Erythroblast (primary cell): ENCODE results near the gene LRFN2.

Experiments
- DNase-seq, 2 experiments: peaks; one replicate each; lab custom pipeline; 2025; lab: John Stamatoyannopoulos, UW
- GATA1 ChIP-seq: IDR thresholded peaks from 2 replicates; pipeline ENCODE4 v1.6.1; 2011; ENCODE audit warnings: low read depth, mild to moderate bottlenecking, control low read depth, low read length, moderate library complexity
- POLR2A ChIP-seq: IDR thresholded peaks from 2 replicates; pipeline ENCODE4 v1.6.1; 2011; ENCODE audit warnings: mild to moderate bottlenecking, low read length

Gene LRFN2

DNA sequence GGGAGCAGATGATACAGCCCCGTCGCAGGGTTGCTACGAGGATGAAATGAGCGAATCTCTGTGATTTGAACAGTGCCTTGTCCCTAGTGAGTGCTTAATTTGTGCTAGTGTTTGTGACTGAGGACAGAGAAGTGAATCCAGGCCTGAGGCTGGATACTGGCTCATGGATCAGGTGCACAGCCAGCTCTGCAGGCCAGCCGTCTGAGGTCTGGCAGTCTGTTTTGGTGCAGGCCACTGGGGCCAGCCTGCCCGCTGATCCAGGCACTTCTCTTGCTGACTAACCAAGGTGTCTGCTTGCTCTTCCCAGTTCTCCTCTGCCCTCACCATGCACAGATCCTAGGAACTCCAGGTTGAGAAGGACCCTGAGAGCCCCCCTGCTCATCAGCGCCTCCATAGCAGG is 181.0 kb downstream of the LRFN2 start:
- no peak for DNase-seq
- no peak for TF ChIP-seq POLR2A
- TF ChIP-seq GATA1 = no peak

DNA sequence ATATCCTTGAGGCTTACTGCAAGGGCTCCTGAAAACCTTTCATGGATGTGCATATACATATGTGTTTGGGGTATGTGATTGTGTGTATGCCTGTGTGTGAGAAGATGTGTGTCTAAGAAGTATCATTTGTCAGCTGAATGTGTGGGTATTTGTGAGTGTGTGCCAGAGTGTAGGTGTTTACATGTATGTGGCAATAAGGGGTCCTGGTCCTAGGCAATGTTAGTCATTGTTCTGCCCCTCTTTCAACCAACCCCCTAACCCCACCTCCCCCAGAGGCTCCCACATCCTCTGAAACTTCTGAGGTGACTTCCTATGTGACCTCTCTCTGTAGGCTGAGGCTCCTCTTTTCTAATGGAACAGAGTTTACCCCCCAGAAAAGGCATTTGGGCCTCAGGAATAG is 186.4 kb downstream of the LRFN2 start:
- DNase-seq = no peak

DNA sequence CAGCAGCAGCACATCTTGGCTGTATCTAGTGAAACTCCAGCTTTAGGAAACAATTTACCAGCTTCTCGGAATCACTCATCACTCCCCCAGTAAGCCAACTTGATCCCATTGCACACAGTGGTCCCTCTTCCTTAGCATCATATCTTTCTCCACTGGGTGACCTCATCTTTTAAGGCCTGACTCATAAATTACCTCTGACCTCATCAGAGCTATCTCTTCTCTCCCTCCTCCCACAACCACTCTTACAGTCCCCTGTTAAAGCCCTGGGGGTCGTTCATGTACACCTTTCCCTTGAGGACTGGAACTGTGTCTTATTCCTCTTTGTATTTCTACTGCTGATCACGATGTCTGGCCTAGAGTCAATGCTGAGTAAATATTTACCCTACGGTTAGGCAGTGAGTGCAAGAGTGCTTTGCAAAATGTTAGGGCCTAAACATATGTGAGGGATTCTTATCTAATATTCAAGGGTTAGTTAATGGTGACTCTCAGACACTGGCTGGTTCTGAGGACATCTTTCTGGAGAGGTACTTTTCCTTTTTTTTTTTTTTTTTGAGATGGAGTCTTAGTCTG is 187.2 kb downstream of the LRFN2 start:
- no peak for TF ChIP-seq GATA1
- no peak for TF ChIP-seq POLR2A
- DNase-seq = peak in 1 of 2 experiments; percentile 13

More for the DNA sequence above, 186.4 kb downstream of the LRFN2 start:
- TF ChIP-seq POLR2A (no peak), GATA1 (no peak)

DNA sequence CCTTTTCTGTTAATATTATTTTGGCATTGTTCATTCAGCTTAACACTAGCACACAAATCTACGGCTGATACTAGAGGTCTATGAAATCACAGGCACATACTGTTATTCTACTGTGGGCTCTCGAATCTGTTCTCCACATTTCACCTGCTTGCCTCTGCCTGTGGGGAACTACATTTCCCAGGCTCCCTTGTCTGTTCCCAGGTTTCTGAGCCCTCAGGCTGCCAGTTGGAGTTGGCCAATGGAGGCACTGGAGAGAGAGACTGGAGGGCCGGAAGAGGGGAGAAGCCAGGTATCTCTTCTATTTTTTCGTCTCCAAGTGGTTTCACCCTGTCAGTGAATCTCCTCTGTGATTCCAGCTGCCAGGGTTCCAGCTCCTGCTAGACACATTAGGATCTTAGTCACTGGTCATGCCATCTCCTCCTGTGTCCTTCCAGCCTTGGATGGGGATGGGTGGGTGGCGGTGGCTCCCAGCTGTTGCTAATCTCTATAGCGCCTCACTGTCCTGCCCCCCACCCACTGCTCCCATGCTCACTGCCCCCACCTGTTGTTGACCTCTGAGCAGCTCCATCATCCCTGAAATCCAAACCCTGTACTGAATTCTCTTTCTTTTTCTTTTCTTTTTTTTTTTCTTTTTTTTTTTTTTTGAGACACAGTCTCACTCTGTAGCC is 188.2 kb downstream of the LRFN2 start:
- DNase-seq = no peak

DNA sequence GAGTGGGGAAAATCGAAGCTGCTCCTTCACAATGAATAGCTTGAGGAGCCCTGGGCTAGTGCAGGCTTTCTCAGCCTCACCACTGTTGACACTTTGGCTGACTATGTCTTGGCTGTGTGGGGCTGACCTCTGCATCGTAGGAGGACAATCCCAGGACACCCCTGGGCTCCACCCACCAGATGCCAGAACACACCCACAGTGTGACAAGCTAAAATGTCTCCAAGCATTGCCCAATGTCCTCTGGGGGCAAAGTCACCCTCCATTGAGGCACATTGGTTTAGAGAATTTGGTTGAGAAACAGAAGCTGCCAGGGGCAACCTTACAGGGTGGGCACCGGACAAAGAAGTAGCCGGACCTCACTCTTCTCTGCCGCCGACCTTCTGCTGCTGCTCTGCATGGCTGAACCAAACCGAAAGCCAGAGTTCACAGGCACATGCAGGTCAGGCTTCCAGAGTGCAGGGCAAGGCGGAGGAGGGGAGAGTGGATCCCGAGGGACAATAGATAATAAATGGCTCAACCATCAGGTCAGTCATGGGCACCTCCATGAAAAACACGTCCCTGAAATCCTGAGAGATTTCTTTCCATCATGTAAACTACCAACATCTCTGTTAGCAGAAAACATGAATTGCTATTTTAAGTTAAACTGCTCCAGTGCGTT is 189.0 kb downstream of the LRFN2 start:
- TF ChIP-seq GATA1 (no peak), POLR2A (no peak)
- no peak for DNase-seq

More for the DNA sequence above, 188.2 kb downstream of the LRFN2 start:
- no peak for TF ChIP-seq GATA1
- no peak for TF ChIP-seq POLR2A

DNA sequence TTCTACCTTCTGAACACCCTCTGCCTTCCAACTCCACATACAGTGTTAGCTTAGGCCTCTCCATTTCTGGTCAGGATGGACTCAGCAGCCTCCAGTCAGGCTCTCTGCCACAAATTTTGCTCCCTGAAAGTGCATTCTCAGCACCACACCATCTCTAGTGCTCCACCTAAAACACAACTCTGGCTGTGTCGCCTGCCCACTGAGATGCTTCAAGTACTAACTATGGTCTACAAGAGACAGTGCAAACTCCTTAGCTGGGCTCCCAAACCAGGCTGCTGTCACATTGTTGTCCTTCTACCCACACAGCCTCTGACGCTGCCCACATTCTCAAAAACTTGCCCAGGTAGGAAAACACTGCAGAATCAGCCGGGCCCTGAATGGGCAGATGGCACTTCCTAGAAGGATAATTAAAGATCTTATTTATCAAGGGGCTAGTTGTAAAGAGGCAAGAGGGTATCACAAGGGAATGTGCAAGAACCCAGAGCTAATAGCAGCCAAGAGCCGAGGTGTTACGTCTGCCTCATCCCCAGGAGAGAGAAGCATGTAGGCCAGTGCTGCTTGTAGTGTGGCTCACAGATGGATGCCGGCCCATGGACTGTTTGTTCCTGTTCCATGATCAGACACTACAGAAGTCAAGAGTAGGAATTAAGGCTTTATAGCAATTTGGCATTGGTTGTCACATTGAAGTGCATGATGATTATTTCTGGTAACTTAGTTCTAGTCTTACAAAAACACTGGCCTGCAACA is 189.7 kb downstream of the LRFN2 start:
- no peak for DNase-seq
- TF ChIP-seq POLR2A (no peak), GATA1 (no peak)

DNA sequence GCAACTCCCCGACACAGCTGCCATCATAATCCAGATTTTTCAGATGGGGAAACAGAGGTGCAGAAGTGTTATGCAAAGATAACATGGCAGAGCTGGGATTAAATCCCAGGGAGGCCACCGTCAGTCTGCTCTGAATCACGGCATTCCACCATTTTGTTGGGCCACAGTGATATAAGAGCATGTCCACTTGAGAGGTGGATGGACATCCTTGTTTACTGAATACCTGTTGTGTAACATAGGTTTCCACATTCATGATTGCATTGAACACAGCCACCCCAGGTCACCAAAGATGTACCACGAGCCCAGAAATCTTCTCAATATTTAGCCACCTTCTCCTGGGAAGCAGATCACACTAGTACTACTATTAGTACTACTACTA is 191.5 kb downstream of the LRFN2 start:
- DNase-seq = no peak
- no peak for TF ChIP-seq GATA1
- no peak for TF ChIP-seq POLR2A

DNA sequence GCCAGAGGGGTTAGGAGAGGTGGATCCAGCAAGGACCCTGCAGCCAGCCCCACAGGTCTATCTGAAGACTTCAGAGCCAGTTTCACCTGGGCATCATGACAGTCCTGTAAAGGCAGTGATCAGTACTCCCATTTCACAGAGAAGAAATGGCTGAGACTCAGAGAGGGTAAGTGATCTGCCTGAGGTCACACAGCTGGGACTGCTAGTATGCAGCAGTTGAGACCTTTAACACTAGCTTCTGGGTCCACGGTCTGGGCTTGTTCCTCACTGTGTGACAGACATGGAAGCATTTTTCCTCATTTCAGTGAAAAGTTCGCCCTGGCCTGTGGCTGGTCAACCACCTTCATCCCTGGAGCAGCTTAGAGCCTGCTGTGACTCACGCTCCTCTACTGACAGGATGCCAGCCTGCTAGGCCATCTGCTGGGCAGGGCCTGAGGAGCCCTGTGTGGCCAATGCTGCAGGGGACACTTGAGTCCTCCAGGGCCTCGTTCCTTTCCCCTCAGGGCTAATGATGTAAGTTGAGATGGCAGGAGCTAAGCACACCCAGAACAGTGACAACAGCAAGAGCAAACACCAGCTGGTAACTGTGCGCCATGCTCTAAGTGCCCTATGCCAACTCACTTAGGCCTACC is 192.0 kb downstream of the LRFN2 start:
- TF ChIP-seq GATA1 (no peak), POLR2A (no peak)
- no peak for DNase-seq

DNA sequence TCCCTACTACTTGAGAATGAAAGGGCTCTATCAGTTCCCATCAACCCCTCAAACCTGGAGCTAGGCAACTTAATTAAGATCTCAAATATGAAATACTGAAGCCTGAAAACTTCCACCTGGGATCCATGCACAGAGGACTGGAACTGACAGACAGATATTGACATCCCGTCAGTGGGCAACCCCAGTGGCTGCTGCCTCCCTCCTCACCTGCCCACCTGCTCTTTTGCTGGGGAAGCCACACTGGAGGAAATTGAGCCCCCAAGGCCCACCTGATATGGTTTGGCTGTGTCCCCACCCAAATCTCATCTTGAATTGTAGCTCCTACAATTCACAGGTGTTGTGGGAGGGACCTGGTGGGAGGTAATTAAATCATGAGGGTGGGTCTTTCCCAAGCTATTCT is 192.8 kb downstream of the LRFN2 start:
- no peak for DNase-seq
- TF ChIP-seq GATA1 (no peak), POLR2A (no peak)

DNA sequence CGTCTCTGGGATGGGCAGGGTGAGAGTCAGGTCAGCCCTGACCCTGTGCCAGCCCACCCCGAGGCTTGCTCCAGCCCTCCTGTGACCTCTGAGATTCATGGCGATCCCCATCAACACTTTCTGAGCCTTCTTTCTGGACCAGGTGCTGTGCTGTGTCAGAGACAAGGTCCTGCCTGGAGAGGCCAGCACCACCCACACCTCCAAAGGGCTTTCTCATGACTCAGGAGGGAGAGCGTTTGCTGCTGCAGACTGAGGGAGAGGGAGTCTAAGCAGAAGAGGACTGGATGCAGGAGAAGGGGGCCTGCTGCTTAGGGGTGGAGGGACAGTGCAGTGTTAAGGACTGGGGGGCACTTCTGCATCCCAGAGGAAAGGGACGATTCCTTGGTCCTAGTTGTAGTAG is 193.5 kb downstream of the LRFN2 start:
- no peak for TF ChIP-seq GATA1
- TF ChIP-seq POLR2A = no peak
- no peak for DNase-seq

DNA sequence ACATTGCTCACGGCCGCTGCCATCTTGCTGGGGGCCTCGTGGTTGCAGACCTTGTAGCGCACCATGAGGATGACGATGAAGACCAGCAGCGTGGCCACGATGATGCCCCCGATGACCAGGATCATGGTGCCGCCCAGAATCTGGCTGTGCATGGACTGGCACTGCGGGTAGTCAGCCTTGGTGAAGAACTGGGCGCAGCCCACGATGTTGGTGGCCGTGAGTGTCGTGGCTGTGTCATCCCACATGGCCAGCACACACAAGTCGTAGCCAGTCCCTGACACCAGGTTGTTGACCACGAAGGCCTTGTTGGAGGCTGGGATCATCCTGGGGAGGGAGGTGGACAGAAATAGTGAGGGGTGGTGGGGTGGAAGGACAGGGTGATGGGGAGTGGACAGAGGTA is 194.6 kb downstream of the LRFN2 start:
- DNase-seq = no peak
- TF ChIP-seq GATA1 (no peak), POLR2A (no peak)

DNA sequence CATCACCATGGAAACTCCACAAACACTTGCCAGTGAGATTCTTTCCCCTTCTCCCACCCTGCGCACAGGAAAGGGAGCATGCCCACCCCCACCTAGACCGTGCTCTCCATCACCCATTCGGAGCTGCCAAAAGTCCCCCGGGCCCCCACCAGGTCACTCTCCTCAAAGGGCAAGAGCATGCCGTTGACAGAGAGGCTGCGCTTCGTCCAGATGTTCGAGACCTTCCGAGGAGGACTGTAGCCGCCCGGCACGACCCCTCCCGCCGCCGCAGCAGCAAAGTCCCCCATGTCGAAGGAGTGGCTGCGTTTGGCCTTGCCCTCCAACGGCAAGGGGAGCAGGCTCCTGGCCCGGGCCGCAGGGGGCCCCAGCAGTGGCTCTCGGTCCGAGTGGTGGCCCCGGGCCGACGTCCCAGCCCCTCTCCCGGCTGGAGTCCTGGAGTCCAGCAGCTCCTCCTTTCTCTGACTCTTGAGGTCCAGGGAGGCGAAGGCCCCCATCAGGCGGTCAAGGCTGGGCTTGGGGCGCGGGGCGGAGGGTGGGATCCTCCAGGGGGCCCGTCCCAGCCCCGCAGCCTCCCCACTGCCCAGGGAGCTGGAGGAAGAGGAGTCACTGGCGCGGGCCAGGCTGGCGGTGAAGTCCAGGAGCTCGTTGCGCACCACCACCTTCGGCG is 195.2 kb downstream of the LRFN2 start:
- DNase-seq = no peak
- TF ChIP-seq GATA1 (no peak), POLR2A (no peak)

DNA sequence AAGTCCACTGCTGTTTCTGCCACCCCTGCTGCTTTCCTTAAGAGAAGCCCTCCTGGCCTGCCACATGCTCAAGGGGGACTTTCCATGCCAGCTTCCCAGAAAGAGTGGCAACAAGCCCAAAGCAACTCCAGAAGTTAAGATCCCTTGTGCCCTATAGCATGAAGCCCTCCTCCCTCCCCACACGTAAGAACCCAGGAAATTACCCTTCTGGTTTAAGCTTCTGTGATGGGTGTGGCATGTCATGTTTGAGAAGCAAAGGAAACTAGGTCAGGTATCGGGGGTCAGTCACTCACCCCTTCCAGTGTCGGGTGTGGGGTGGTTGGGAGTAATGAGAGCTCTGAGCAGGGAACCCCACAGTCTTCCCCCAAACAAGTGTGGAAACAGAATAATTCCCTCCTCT is 196.1 kb downstream of the LRFN2 start:
- DNase-seq = no peak
- no peak for TF ChIP-seq POLR2A
- no peak for TF ChIP-seq GATA1
